ENCODE results near the gene STUB1. TPM values are rescaled to one million over a fixed set of nuclear protein-coding genes. Genes with fewer than 3 reads are reported as not detected.
A peak's percentile ranks its signal among the peaks of the same experiment; 100 is the strongest.

The STUB1 gene
- total RNA-seq, 1 donor from 2014 or later = 124 TPM

- H3K4me3 ChIP-seq = peak overlapping the region; percentile 81 to 99
- peaks cover 0 to 29% of the 10 kb centered on the region in 2 donors for H3K36me3 ChIP-seq
- peaks cover 23% of the 10 kb centered on the region for H3K4me1 ChIP-seq
- H3K27ac ChIP-seq = peak overlapping the region; percentile 90
- H3K9me3 ChIP-seq = no peaks in the 10 kb centered on the region
- H3K27me3 ChIP-seq = no peaks in the 10 kb centered on the region
- no peak for TF ChIP-seq POLR2AphosphoS5 (IDR thresholded peaks at IDR 0.05; ENCODE audit: insufficient read depth in 1 of 2, low read depth in 1 of 2)
- TF ChIP-seq POLR2A (IDR thresholded peaks at IDR 0.05) = no peak
- TF ChIP-seq CTCF (IDR thresholded peaks at IDR 0.05) = no peak
- intact Hi-C loops (cut with DNase I) = no loop called here
- DNase-seq (ENCODE audit: extremely low spot score in 2 of 2) = no peak
Measured at GRCh38 chr16:667113-667779, 13.0 kb upstream of the STUB1 start.

- no peaks in the 10 kb centered on the region for H3K27me3 ChIP-seq
- H3K27ac ChIP-seq = peak within 1 kb of the TSS; percentile 90
- H3K4me1 ChIP-seq = peaks cover 23% of the 10 kb centered on the region
- DNase-seq (ENCODE audit: extremely low spot score in 2 of 2) = no peak
- no peaks in the 10 kb centered on the region for H3K9me3 ChIP-seq
- TF ChIP-seq POLR2AphosphoS5 (IDR thresholded peaks at IDR 0.05; ENCODE audit: insufficient read depth in 1 of 2, low read depth in 1 of 2) = peak in 1 of 2 donors; percentile 65
- TF ChIP-seq POLR2A (IDR thresholded peaks at IDR 0.05) = peak in 1 of 2 donors; percentile 46
- peak; percentile 79 to 92 (median 91) for TF ChIP-seq CTCF (IDR thresholded peaks at IDR 0.05)
- intact Hi-C loops (cut with DNase I) = no loop called here
- peaks cover 0 to 36% of the 10 kb centered on the region in 2 donors for H3K36me3 ChIP-seq
- peak within 1 kb of the TSS; percentile 81 to 99 for H3K4me3 ChIP-seq
Measured at GRCh38 chr16:667780-668518, 12.3 kb upstream of the STUB1 start, which contains the start of gene RHOT2. RHOT2 (plus strand) TSS chr16:668132; CDS start chr16:668200, 68 bp downstream.

- H3K4me3 ChIP-seq = peak overlapping the region; percentile 81 to 99
- peaks cover 23% of the 10 kb centered on the region for H3K4me1 ChIP-seq
- no peaks in the 10 kb centered on the region for H3K27me3 ChIP-seq
- H3K9me3 ChIP-seq = no peaks in the 10 kb centered on the region
- intact Hi-C loops (cut with DNase I) = no loop called here
- TF ChIP-seq CTCF (IDR thresholded peaks at IDR 0.05) = no peak
- TF ChIP-seq POLR2AphosphoS5 (IDR thresholded peaks at IDR 0.05; ENCODE audit: insufficient read depth in 1 of 2, low read depth in 1 of 2) = no peak
- TF ChIP-seq POLR2A (IDR thresholded peaks at IDR 0.05) = no peak
- peaks cover 0 to 42% of the 10 kb centered on the region in 2 donors for H3K36me3 ChIP-seq
- peak overlapping the region; percentile 90 for H3K27ac ChIP-seq
- DNase-seq (ENCODE audit: extremely low spot score in 2 of 2) = no peak
Measured at GRCh38 chr16:668519-669171, 11.6 kb upstream of the STUB1 start.

- TF ChIP-seq CTCF (IDR thresholded peaks at IDR 0.05) (no peak), POLR2A (IDR thresholded peaks at IDR 0.05) (no peak), POLR2AphosphoS5 (IDR thresholded peaks at IDR 0.05; ENCODE audit: insufficient read depth in 1 of 2, low read depth in 1 of 2) (no peak)
- Histone ChIP-seq H3K9me3 (no peaks in the 10 kb centered on the region), H3K4me3 (no peak overlapping the region), H3K36me3 (peaks cover 0 to 42% of the 10 kb centered on the region in 2 donors), H3K4me1 (peaks cover 28% of the 10 kb centered on the region), H3K27ac (no peak overlapping the region), H3K27me3 (no peaks in the 10 kb centered on the region)
- intact Hi-C loops (cut with DNase I) = no loop called here
- no peak for DNase-seq (ENCODE audit: extremely low spot score in 2 of 2)
Measured at GRCh38 chr16:669666-670065, 10.5 kb upstream of the STUB1 start.

All from vagina (tissue), 2 donors.